Activated CD4-positive, CD25-positive, alpha-beta regulatory T cell treated with anti-CD3 and anti-CD28 coated beads, Interleukin-2, amount 50 U/mL, for 72 hours (primary cell): ENCODE data around the gene KIF11.

Experiments
- DNase-seq: peaks from one replicate; pipeline ENCODE4 v3.0.0; 2021

The KIF11 gene

DNA sequence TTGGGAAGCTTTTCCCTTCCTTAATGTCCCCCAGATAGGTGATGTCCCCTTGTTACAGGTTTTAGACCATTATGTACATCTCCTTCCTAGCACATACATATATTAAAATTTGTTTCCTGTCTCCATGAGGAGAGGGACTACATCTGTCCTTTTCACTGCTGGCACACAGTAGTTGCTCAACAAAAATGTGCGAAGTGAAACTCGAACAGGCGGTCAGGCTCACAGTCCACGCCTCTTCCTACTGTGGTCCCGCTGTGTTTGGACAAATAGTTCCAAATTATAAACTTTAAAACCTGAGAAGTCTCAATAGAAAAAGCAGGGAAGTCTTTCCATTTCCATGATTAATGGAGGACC is 95.6 kb downstream of the KIF11 start:
- no peak for DNase-seq

- DNase-seq, result peak; percentile 43
These were observed 96.2 kb downstream of the KIF11 start for GRCh38 chr10:92688927-92689662.

DNA sequence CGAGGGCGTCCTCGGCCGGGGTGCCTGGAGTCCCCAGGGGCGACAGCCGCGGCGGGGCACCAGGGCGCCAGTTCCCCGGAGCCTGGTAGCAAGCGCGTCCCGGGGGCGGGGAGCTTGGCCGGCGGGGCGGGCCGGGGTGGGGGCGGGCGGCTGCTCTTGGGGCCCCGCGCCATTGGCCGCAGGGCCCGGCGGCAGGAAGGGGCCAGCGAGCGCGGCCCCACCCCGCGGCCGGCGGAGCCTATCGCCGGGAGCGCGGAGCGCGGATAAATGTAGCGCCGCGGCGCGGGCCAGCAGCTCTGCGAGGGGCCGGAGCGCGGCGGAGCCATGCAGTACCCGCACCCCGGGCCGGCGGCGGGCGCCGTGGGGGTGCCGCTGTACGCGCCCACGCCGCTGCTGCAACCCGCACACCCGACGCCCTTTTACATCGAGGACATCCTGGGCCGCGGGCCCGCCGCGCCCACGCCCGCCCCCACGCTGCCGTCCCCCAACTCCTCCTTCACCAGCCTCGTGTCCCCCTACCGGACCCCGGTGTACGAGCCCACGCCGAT is 96.8 kb downstream of the KIF11 start, which contains the start of gene HHEX:
Gene HHEX (plus strand): TSS at position 293 of the 548 bp plus-strand sequence. CDS start 32 bp downstream, at position 325.
- no peak for DNase-seq

DNA sequence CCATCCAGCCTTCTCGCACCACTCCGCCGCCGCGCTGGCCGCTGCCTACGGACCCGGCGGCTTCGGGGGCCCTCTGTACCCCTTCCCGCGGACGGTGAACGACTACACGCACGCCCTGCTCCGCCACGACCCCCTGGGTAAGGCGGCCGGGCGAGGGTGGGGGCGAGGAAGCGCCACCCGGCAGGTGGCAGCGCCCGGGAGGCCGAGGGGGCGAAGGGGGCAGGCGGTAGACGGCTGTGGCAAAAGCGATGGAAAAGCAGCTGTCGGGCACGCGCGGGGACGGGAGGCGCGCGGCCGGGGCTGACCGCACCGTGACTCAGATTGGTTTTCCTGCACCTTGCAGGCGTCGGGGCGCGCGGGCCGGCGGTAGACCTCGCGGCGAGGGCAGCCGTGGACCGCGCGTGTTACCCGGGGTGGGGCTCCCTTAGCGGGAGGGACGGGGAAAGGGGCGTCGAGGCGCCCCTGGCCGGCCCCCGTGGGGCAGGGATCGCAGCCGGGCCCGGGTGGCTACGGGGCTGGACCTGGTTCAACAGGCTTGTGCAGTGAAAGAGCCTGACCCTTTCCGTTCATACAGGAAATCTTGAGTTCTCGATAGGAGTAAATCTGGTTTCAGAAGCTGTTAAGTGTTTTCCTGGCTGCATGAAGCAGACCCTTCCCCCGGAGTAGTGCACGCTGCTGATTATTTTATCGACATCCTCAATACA is 97.4 kb downstream of the KIF11 start:
- peak; percentile 68 for DNase-seq

GRCh38 chr10:92690915-92691590 is 98.1 kb downstream of the KIF11 start:
- no peak for DNase-seq

- no peak for DNase-seq
These were observed 98.7 kb downstream of the KIF11 start for GRCh38 chr10:92691591-92692079.

- DNase-seq, result no peak
These were observed 99.2 kb downstream of the KIF11 start for GRCh38 chr10:92692080-92692671.

GRCh38 chr10:92692697-92693533 is 100.0 kb downstream of the KIF11 start:
- DNase-seq, result no peak

DNA sequence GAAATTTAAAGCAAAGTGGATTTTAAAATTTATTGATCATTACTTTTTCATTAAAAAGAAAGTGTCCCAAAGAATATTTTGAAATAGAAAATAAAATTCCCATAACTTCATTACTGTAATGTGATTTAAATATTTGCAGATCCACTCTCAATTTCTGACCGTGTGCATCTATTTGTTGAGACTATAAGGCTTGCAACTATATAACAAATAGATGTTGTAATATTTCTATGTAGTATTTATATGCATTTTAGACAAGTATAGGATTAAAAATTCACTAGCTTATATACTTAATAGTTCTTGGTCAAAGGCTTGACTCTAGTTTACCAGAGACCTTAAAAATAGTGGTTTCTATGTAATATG is 100.6 kb downstream of the KIF11 start:
- DNase-seq, result no peak

DNA sequence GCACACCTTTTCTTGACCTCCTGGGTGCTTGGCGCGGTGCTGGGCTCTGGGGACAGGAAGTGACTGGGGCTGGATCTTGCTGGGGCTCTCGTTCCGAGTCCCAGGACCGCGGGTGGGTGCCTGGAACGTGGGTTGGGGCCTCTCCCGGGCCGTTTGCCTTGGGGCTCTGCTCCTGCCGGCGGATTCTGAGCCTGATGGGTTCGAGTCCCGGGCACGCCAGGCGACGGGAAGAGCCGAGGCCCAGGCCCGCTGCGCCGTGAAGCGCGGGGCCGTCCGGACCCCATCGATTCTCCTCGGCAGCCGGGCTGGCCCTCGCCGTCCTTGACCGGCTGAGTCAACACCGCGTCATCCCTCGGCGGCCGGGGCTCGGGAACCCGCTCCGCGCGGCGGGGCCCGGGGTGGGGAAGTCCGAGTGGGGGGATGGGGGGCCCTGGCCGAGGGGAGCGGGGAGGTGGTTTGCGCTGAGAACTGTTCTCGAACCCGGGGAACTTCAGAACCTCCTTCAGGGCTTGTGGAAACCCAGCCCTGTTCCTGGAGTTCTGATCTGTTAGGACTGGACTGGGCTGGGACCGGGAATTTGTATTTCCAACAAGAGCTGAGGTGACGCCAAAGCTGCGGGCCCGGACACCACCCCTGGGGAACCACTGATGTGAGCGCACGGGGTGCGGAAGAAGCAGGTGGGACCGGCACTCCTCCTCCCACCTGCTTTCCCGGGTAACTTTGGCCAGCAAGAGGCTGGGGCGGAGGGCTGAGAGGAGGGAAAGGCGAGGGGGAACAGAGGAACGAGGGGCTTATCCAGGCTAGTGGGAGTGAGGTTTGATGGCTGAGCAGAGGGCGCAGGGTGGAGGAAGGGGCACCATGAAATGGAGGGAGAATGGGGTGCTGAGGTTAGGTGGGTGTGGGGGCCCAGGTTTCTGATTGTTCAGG is 103.0 kb downstream of the KIF11 start:
- no peak for DNase-seq

GRCh38 chr10:92696606-92697383 is 103.9 kb downstream of the KIF11 start:
- DNase-seq, result no peak

DNA sequence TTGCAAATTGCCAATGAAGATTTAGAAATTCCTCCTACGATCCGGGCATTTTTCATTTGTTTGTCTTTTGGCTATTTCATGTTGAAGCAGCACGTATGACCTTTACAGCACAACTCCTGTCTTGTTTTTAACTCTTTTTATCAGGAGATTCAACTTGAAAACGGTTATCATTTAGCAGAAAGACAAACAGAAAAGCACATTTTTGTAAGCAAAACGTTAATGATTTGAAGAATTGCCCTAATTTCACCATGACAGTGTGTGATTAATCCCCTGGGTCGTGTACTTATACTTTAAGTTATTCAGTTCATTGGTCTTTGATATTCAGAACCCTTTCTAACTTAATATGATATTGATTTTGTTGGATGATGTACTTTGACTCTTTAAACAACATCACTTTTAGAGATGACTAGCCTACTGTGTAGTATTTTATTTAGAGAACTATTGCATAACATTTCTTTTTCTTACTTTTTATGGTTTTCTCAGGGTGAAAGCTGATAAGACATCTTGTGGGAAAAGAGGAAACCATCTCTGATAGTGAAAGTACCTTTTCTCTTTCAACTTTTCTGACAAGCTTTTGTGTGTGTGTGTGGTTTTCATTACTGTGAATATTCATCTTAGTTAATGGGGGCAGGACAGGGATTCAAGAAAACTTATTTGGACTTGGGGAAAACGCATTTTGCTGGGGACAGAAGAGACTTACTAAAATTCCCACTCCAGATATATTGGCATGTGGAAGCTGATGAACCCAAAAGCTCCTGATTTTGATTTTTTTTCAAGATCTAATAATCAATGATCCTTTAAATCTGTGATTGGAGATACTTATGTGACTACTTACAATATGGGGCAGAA is 105.0 kb downstream of the KIF11 start:
- no peak for DNase-seq

GRCh38 chr10:92699193-92699517 is 106.2 kb downstream of the KIF11 start:
- DNase-seq, result no peak

DNA sequence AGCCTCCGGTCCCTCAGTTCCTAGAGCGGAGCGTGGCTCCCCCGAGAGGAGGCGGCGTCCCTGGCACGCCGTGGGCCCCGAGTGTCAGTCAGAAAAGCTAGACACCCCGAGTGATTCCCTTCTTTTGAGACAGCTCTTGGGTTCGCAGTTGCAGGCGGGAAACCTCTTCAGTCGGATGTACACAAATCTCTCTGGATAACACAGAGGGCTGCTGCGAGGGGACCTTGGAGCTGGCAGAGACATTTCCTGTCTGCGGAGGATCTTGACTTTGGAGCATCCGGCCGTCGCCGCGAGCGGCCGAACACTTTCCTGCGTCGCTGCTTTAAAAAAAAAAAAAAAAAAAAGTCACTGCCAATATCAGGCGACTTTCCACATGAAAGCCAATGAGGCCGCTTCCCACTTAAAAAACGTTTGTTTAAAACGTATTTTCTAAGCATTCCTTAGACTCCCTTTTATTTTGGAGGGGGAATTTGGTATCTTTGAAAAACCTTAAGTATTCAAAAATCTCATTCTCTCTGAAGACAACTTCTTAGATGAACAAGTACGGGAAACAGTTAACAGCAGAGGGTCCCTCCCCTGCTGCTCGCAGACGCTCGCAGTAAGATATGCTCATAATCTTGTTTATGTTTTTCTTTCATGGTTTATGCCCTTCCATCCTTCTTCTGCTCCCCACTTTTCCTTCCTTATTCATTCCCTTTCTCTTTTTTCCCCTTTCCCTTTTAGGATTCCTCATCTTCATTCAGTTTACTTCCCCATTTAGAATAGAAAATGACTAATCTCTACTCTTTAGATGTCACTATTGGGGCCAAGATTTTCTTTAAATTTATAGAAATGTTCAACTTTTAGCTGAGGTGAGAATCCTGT is 106.8 kb downstream of the KIF11 start:
- DNase-seq, result no peak

- no peak for DNase-seq
These were observed 109.5 kb downstream of the KIF11 start for GRCh38 chr10:92702301-92702916.
